Measurements from ENCODE around the gene MED12L. TPM values are rescaled to one million over a fixed set of nuclear protein-coding genes. Genes with fewer than 3 reads are reported as not detected.
A peak's percentile ranks its signal among the peaks of the same experiment; 100 is the strongest.
"Not testable (repeated sequence)": the region's sequence is repeated elsewhere in the genome, so short reads cannot be mapped to it uniquely, and the experiment has no call there.

Gene MED12L
- total RNA-seq, 1 donor: 2.2 TPM

DNA sequence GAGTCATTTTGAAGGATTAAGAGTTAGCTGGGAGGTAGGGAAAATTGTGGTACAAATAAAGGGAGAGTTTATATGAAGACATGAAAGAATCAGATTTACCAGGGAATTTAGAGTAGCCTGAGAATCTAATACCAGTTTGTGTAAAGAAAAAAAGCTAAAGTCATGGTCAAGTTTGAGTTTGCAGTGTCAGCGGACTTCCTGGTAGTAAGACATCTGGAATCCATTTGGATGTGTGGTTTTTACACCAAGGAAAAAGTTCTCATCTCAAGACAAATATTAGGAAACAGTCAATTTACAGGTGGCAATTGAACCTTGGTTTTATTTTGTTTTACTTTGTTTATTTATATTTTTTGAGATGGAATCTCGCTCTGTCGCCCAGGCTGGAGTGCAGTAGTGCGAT is 300.6 kb downstream of the MED12L start:
- peaks cover 5% of the 10 kb centered on the region for H3K4me1 ChIP-seq (ENCODE audit: insufficient read depth, low read length)
- no peak overlapping the region for H2AFZ ChIP-seq (ENCODE audit: low read length)
- no peaks in the 10 kb centered on the region for H3K27me3 ChIP-seq (ENCODE audit: insufficient read depth, low read length)
- H3K79me2 ChIP-seq (ENCODE audit: insufficient read depth, low read length): no peaks in the 10 kb centered on the region
- no peak overlapping the region for H3K27ac ChIP-seq (ENCODE audit: low read depth, low read length)
- no peaks in the 10 kb centered on the region for H3K9me3 ChIP-seq (ENCODE audit: low read depth, low read length)
- no peaks in the 10 kb centered on the region for H3K36me3 ChIP-seq (ENCODE audit: insufficient read depth, low read length)
- H4K20me1 ChIP-seq (ENCODE audit: insufficient read depth, low read length): no peaks in the 10 kb centered on the region
- DNase-seq (ENCODE audit: insufficient read length, low spot score, missing footprints): peak; percentile 35
- TF ChIP-seq, protein P1, sequence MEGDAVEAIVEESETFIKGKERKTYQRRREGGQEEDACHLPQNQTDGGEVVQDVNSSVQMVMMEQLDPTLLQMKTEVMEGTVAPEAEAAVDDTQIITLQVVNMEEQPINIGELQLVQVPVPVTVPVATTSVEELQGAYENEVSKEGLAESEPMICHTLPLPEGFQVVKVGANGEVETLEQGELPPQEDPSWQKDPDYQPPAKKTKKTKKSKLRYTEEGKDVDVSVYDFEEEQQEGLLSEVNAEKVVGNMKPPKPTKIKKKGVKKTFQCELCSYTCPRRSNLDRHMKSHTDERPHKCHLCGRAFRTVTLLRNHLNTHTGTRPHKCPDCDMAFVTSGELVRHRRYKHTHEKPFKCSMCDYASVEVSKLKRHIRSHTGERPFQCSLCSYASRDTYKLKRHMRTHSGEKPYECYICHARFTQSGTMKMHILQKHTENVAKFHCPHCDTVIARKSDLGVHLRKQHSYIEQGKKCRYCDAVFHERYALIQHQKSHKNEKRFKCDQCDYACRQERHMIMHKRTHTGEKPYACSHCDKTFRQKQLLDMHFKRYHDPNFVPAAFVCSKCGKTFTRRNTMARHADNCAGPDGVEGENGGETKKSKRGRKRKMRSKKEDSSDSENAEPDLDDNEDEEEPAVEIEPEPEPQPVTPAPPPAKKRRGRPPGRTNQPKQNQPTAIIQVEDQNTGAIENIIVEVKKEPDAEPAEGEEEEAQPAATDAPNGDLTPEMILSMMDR (IDR thresholded peaks at IDR 0.05; ENCODE audit: extremely low read depth, low read depth, low read length): no peak
- no peak overlapping the region for H3K4me3 ChIP-seq (ENCODE audit: insufficient read depth, low read length)
- no peak overlapping the region for H3K4me2 ChIP-seq (ENCODE audit: insufficient read depth, low read length)

DNA sequence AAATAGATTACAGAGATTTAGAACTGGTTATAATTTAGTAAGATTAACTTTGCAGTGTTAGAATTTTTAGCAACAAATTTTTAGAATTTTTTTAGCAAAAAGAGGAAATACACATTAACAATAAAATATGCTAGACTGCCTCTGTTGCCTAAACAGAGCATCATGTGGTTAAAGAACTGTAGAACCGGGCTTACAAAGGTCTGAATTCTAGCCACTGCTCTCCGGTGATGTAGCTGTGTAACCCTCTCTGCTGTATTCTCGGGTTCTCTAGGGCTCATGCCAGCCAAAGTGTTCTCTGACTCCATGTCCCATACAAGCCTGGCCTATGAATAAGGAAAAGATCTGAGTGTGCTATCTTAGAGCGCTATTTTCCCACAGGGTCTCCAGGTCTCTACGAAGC is 302.0 kb downstream of the MED12L start:
- Histone ChIP-seq H4K20me1 (ENCODE audit: insufficient read depth, low read length) (no peaks in the 10 kb centered on the region), H2AFZ (ENCODE audit: low read length) (no peak overlapping the region), H3K36me3 (ENCODE audit: insufficient read depth, low read length) (no peaks in the 10 kb centered on the region), H3K9me3 (ENCODE audit: low read depth, low read length) (no peaks in the 10 kb centered on the region), H3K79me2 (ENCODE audit: insufficient read depth, low read length) (no peaks in the 10 kb centered on the region), H3K4me2 (ENCODE audit: insufficient read depth, low read length) (no peak overlapping the region), H3K4me1 (ENCODE audit: insufficient read depth, low read length) (peaks cover 5% of the 10 kb centered on the region), H3K4me3 (ENCODE audit: insufficient read depth, low read length) (no peak overlapping the region), H3K27ac (ENCODE audit: low read depth, low read length) (no peak overlapping the region), H3K27me3 (ENCODE audit: insufficient read depth, low read length) (no peaks in the 10 kb centered on the region)
- no peak for DNase-seq (ENCODE audit: insufficient read length, low spot score, missing footprints)
- TF ChIP-seq, protein P1 (IDR thresholded peaks at IDR 0.05; ENCODE audit: extremely low read depth, low read depth, low read length): no peak

DNA sequence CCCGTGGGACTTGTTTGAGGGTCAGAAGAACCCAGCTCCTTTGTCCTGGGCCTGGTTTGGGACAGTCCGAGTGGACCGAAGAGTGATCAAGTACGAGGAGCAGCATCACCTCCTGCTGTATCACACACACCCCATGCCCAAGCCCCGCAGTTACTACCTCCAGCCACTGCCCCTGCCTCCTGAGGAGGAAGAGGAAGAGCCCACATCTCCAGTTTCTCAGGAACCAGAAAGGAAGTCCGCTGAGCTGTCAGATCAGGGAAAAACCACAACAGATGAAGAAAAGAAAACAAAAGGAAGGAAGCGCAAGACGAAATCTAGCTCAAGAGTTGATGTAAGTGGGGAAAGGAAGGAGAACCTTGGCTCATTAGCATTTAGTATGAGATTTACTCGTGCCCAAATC is 302.4 kb downstream of the MED12L start:
- TF ChIP-seq, protein P1 (IDR thresholded peaks at IDR 0.05; ENCODE audit: extremely low read depth, low read depth, low read length): no peak
- no peak overlapping the region for H3K27ac ChIP-seq (ENCODE audit: low read depth, low read length)
- no peak for DNase-seq (ENCODE audit: insufficient read length, low spot score, missing footprints)

DNA sequence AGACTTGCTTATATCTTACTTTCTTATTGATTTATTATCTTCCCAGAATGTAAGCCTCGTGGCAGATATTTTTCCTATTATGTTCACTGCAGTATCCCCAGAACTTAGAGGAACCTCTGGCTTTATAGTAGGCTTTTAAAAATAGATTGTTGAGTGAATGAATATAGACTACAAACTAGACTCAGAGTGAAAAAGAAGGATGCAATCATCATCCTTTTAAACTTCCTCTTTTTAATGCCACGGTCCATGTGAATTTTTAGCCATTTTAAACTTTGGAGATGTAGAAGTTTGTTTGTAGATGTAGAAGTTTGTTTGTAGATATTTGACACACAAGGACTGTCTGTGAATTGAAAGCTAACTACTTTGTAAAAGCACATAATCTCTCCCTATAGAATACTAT is 306.3 kb downstream of the MED12L start:
- DNase-seq (ENCODE audit: insufficient read length, low spot score, missing footprints): no peak
- TF ChIP-seq, protein P1 (IDR thresholded peaks at IDR 0.05; ENCODE audit: extremely low read depth, low read depth, low read length): no peak

More for the DNA sequence above, 302.4 kb downstream of the MED12L start:
- Histone ChIP-seq H3K79me2 (ENCODE audit: insufficient read depth, low read length) (no peaks in the 10 kb centered on the region), H3K9me3 (ENCODE audit: low read depth, low read length) (no peaks in the 10 kb centered on the region), H3K36me3 (ENCODE audit: insufficient read depth, low read length) (no peaks in the 10 kb centered on the region), H3K4me3 (ENCODE audit: insufficient read depth, low read length) (no peak overlapping the region), H4K20me1 (ENCODE audit: insufficient read depth, low read length) (no peaks in the 10 kb centered on the region), H3K27me3 (ENCODE audit: insufficient read depth, low read length) (no peaks in the 10 kb centered on the region), H3K4me2 (ENCODE audit: insufficient read depth, low read length) (no peak overlapping the region), H3K4me1 (ENCODE audit: insufficient read depth, low read length) (peaks cover 5% of the 10 kb centered on the region), H2AFZ (ENCODE audit: low read length) (peak overlapping the region; percentile 40)

DNA sequence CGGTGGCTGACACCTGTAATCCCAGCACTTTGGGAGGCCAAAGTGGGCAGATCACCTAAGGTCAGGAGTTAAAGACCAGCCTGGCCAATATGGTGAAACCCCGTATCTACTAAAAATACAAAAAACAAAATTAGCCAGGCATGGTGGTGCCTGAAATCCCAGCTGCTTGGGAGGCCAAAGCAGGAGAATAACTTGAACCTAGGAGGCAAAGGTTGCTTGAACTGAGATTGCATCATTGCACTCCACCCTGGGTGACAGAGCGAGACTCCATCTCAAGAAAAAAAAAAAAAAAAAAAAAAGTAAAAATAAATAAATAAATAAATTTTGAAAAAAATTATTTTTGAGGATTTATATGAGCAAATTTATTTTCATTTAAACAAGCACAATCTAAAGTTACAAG is 306.7 kb downstream of the MED12L start:
- not testable (repeated sequence) for H3K4me2 ChIP-seq (ENCODE audit: insufficient read depth, low read length); H3K27me3 ChIP-seq (ENCODE audit: insufficient read depth, low read length); H3K4me1 ChIP-seq (ENCODE audit: insufficient read depth, low read length); H3K4me3 ChIP-seq (ENCODE audit: insufficient read depth, low read length); DNase-seq (ENCODE audit: insufficient read length, low spot score, missing footprints); H3K9me3 ChIP-seq (ENCODE audit: low read depth, low read length); H2AFZ ChIP-seq (ENCODE audit: low read length); H4K20me1 ChIP-seq (ENCODE audit: insufficient read depth, low read length); H3K79me2 ChIP-seq (ENCODE audit: insufficient read depth, low read length); H3K36me3 ChIP-seq (ENCODE audit: insufficient read depth, low read length); H3K27ac ChIP-seq (ENCODE audit: low read depth, low read length)

More for the DNA sequence above, 306.3 kb downstream of the MED12L start:
- Histone ChIP-seq H3K27me3 (ENCODE audit: insufficient read depth, low read length) (no peaks in the 10 kb centered on the region), H3K9me3 (ENCODE audit: low read depth, low read length) (no peaks in the 10 kb centered on the region), H2AFZ (ENCODE audit: low read length) (no peak overlapping the region), H4K20me1 (ENCODE audit: insufficient read depth, low read length) (no peaks in the 10 kb centered on the region), H3K79me2 (ENCODE audit: insufficient read depth, low read length) (no peaks in the 10 kb centered on the region), H3K36me3 (ENCODE audit: insufficient read depth, low read length) (no peaks in the 10 kb centered on the region), H3K4me2 (ENCODE audit: insufficient read depth, low read length) (no peak overlapping the region), H3K4me3 (ENCODE audit: insufficient read depth, low read length) (no peak overlapping the region), H3K27ac (ENCODE audit: low read depth, low read length) (no peak overlapping the region), H3K4me1 (ENCODE audit: insufficient read depth, low read length) (peaks cover 4% of the 10 kb centered on the region)
